GM18951 (cell line): ENCODE results near the gene CPT2.
"Not testable (repeated sequence)": the region's sequence is repeated elsewhere in the genome, so short reads cannot be mapped to it uniquely, and the experiment has no call there.

Experiments
- POLR2A ChIP-seq: IDR thresholded peaks from 4 replicates; pipeline ENCODE4 v1.6.1; 2011; ENCODE audit warnings: mild to moderate bottlenecking; ENCODE audit not compliant: insufficient read length, insufficient read depth; ENCODE audit errors: extremely low read depth
- in situ Hi-C: fragments of 300-500 bp; cut with MboI; formaldehyde crosslinking; loops from one replicate; pipeline ENCODE4 v1.12.0; 2022; ENCODE audit warnings: low sequenced_read_pairs, mixed read lengths, inconsistent platforms; ENCODE audit not compliant: unreplicated experiment

CPT2 gene

GRCh38 chr1:53166366-53166765 is 30.3 kb upstream of the CPT2 start:
- no peak for TF ChIP-seq POLR2A
- in situ Hi-C loops = no loop called here

GRCh38 chr1:53166912-53167311 is 29.7 kb upstream of the CPT2 start:
- no peak for TF ChIP-seq POLR2A
- in situ Hi-C loops = no loop called here

GRCh38 chr1:53172426-53173128 is 24.0 kb upstream of the CPT2 start:
- TF ChIP-seq POLR2A = no peak
- in situ Hi-C loops = no loop called here

GRCh38 chr1:53174971-53175913 is 21.4 kb upstream of the CPT2 start:
- TF ChIP-seq POLR2A = no peak
- in situ Hi-C loops = no loop called here

DNA sequence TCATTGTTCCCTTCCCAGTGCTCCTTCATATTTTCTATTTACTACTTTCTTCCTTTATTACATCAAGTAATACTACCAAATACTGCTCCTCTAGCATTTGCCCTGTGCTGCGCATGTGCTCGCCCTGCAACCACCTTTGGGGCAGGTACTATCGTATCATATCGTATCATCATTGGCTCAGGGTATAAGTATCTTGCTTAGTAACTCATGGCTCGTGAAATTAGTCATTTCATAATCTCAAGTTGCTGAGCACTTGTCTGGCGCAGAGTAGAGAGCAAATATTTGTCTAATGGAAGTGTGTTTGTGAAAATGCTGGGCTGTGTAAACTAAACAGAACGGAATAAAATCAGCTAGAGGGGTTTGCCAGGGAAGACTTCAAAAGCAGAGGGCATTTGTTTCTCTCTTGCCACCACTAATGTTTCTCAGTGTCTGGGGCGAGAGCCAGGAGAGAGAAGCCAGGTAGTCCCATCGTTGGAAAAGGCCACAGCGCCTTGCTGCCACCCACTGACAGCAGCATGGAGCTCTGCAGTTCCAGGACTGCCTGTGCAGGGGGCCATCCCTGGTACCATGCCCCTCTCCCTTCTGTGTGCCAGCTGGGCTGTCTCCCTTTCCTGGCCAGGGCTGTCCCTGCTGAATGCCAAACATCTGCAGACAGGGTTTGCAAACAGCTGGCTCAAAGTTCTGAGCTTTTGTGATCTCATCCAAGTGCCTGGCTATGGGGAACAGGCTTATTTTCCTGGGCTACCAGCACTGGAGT is 20.0 kb upstream of the CPT2 start:
- in situ Hi-C loops = no loop called here
- TF ChIP-seq POLR2A = no peak

DNA sequence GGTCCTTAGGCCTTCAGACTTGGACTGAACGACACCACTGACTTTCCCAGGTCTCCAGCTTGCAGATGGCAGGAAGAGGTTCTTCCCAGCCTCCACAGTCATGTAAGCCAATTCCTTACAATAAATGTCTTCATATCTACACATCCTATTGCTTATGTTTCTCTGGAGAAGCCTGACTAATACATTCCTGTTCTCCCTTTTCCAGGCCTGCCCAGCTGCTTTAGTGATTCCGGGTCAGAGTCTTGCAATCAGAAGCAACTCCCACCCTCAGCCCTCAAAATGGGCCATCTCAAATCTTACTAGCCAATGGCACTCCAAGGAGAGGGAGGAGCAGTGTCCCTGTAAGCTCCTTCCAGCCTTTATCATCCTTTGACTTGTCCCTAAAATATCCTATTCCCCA is 16.4 kb upstream of the CPT2 start:
- no peak for TF ChIP-seq POLR2A
- in situ Hi-C loops = no loop called here

GRCh38 chr1:53180951-53181350 is 15.7 kb upstream of the CPT2 start:
- no peak for TF ChIP-seq POLR2A
- in situ Hi-C loops = no loop called here

DNA sequence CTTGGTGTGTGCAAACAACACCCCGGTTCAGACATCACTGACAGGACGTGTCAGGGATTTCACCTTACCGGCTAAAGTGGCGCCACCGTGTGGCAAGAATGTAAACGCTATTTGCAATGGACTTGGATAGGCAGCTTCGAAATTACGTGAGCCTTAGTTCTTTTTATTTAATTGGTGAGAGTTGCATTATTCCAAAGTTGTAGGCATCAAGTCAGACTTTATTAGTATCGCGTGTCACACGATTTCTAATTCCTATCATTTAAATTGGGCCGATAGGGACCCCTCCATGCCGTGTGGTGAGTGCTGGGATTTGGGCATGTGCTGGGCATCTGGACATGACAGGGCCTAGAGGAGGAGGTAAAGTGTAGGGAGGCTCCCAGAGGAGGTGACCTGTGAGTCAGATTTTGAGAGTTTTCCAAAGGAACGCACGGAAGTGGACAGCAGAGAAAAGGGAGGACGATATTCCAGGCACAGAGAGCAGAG is 14.5 kb upstream of the CPT2 start:
- in situ Hi-C loops = no loop called here
- no peak for TF ChIP-seq POLR2A

DNA sequence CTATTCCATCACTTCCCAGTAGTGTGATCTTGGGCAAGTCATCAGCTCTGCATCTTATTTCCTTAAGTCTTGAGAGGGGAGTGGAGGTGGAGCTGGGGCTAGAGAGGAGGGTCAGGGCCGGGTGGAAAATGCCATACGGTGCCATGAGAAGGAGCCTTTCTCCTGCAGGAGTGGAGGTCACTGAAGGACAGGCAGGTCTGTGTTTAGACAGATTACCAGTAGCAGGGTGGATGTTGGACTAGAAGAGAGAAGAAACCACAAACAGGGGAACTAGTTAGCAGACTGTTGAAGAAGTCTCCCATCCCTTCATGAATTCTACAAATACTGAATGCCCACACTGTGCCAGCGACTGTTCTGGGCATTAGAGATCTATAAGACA is 13.9 kb upstream of the CPT2 start:
- TF ChIP-seq POLR2A = no peak
- in situ Hi-C loops = no loop called here

DNA sequence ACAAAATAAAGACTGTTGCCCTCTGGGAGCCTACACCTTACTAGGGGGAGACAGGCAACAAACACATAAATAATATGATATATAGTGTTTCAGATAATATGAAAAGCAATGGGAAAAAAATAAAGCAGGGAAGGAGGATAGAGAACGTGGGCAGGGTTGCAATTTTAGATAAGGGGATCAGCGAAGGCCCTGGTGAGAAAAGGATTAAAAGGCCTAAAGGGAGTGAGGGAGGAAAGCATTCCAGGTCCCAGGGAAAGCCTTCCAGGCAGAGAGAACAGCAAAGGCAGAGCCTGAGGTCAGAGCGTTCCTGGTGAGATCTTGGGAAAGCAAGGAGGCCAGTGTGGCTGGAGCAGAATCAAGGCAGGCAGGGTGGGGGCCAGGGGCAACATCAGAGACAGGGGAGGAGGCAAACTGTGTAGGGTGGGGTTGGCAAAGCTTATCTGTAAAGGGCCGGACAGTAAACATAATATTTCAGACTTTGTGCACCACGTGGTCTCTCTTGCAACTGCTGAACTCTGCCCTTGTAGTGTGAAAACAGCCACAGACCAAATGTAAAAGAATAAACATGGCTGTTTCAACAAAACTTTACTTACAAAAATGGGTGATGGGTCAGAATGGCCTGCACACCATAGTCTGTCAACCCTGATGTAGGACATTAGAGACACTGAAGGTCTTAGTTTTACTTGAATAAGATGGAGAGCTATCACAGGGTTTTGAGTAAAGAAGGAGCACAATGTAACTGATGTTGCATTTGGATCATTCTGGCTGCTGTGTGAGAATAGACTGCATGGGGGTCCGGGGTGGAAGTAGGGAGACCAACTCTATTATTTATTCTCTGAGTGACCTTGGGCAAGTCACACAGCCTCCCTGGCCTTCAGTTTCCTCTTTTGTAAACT is 13.3 kb upstream of the CPT2 start:
- in situ Hi-C loops = no loop called here
- TF ChIP-seq POLR2A = no peak

- in situ Hi-C loops = not testable (repeated sequence)
Measured at GRCh38 chr1:53185955-53186297, 10.7 kb upstream of the CPT2 start.

GRCh38 chr1:53186533-53186932 is 10.1 kb upstream of the CPT2 start:
- in situ Hi-C loops = no loop called here
- TF ChIP-seq POLR2A = no peak

- in situ Hi-C loops = no loop called here
- TF ChIP-seq POLR2A = no peak
Measured at GRCh38 chr1:53187401-53187800, 9.2 kb upstream of the CPT2 start.

GRCh38 chr1:53188099-53188498 is 8.5 kb upstream of the CPT2 start:
- in situ Hi-C loops = no loop called here

More at GRCh38 chr1:53188099-53188498, 8.5 kb upstream of the CPT2 start:
- no peak for TF ChIP-seq POLR2A
